NOMO-1 treated with dmso at 0.1 percent for 144 hours (cell line): ENCODE results near the gene CANX.

Source experiments
- DNase-seq: peaks from one replicate; lab custom pipeline; 2025; ENCODE audit not compliant: unreplicated experiment; lab: John Stamatoyannopoulos, UW

CANX gene

GRCh38 chr5:179777456-179777855 is 78.7 kb downstream of the CANX start:
- DNase-seq: no peak

GRCh38 chr5:179777909-179778308 is 79.1 kb downstream of the CANX start:
- no peak for DNase-seq

GRCh38 chr5:179778591-179778990 is 79.8 kb downstream of the CANX start:
- DNase-seq: no peak

- DNase-seq: no peak
Observed at GRCh38 chr5:179779826-179780225, 81.1 kb downstream of the CANX start.

GRCh38 chr5:179780362-179780761 is 81.6 kb downstream of the CANX start:
- DNase-seq: peak; percentile 77
